Testis (tissue), 2 donors: ENCODE data around the gene NCBP2.

ENCODE experiments used
- POLR2A ChIP-seq: fragments of 450-650 bp; IDR thresholded peaks from one replicate; pipeline ENCODE4 v1.6.1; 2017; ENCODE audit warnings: antibody characterized with exemption, mild to moderate bottlenecking, moderate library complexity
- TF ChIP-seq, protein P1 (sequence below), 3 experiments: fragments of 450-650 bp in 2 of 3; fragments of 200-600 bp in 1 of 3; sonication (generic) in 1 of 3; IDR thresholded peaks; one replicate each; pipeline ENCODE4 v1.5.1; 2016 to 2019; ENCODE audit warnings: antibody characterized with exemption in 3 of 3, mild to moderate bottlenecking in 2 of 3, moderate library complexity in 1 of 3

DNA sequence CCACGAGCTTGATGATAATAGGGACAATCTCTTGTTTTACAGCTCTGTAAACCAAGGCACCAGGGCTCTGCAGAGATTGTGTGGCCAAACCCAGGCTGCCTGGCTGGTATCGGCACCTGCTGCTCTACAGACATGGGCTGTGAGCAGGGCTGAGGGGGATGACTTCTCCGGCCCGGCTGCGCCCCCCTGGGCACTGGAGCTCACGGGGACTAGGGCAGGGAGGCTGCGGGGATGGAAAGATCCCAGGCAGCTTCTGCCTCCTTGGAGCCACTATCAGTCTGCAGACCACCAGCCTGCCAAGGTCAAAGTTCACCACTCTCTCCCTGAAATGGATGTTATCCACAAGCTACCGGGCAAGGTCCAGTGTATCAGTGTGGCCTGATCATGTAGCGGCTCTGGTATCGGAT lies 48.3 kb upstream of the NCBP2 start:
- TF ChIP-seq, protein P1, sequence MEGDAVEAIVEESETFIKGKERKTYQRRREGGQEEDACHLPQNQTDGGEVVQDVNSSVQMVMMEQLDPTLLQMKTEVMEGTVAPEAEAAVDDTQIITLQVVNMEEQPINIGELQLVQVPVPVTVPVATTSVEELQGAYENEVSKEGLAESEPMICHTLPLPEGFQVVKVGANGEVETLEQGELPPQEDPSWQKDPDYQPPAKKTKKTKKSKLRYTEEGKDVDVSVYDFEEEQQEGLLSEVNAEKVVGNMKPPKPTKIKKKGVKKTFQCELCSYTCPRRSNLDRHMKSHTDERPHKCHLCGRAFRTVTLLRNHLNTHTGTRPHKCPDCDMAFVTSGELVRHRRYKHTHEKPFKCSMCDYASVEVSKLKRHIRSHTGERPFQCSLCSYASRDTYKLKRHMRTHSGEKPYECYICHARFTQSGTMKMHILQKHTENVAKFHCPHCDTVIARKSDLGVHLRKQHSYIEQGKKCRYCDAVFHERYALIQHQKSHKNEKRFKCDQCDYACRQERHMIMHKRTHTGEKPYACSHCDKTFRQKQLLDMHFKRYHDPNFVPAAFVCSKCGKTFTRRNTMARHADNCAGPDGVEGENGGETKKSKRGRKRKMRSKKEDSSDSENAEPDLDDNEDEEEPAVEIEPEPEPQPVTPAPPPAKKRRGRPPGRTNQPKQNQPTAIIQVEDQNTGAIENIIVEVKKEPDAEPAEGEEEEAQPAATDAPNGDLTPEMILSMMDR (IDR thresholded peaks at IDR 0.05) = no peak
- no peak for TF ChIP-seq POLR2A
